ENCODE data around the gene ARHGAP29. TPM values are rescaled to one million over a fixed set of nuclear protein-coding genes. Genes with fewer than 3 reads are reported as not detected.

ARHGAP29 gene
- total RNA-seq, 4 donors from 2014 or later: 1.4 to 30.5 (median 5.6) TPM

- no peaks in the 10 kb centered on the region for H3K9me3 ChIP-seq
- WGBS, 2 donors: 51 to 54% methylated on average over 2 of the region's 2 CpGs
- no peaks in the 10 kb centered on the region for H3K27me3 ChIP-seq
- H3K4me1 ChIP-seq: peaks cover 0 to 15% (median 10%) of the 10 kb centered on the region in 3 donors
- no peak for TF ChIP-seq POLR2A (IDR thresholded peaks at IDR 0.05)
- TF ChIP-seq, protein P1, sequence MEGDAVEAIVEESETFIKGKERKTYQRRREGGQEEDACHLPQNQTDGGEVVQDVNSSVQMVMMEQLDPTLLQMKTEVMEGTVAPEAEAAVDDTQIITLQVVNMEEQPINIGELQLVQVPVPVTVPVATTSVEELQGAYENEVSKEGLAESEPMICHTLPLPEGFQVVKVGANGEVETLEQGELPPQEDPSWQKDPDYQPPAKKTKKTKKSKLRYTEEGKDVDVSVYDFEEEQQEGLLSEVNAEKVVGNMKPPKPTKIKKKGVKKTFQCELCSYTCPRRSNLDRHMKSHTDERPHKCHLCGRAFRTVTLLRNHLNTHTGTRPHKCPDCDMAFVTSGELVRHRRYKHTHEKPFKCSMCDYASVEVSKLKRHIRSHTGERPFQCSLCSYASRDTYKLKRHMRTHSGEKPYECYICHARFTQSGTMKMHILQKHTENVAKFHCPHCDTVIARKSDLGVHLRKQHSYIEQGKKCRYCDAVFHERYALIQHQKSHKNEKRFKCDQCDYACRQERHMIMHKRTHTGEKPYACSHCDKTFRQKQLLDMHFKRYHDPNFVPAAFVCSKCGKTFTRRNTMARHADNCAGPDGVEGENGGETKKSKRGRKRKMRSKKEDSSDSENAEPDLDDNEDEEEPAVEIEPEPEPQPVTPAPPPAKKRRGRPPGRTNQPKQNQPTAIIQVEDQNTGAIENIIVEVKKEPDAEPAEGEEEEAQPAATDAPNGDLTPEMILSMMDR (IDR thresholded peaks at IDR 0.05): no peak
- intact Hi-C loops (cut with DNase I): no loop called here
- H3K27ac ChIP-seq: peak overlapping the region in 1 of 4 donors; percentile 34
- H3K4me3 ChIP-seq: no peak overlapping the region
- no peak for DNase-seq
- H3K36me3 ChIP-seq: no peaks in the 10 kb centered on the region
Measured at GRCh38 chr1:94143173-94143808, 94.1 kb downstream of the ARHGAP29 start.

DNA sequence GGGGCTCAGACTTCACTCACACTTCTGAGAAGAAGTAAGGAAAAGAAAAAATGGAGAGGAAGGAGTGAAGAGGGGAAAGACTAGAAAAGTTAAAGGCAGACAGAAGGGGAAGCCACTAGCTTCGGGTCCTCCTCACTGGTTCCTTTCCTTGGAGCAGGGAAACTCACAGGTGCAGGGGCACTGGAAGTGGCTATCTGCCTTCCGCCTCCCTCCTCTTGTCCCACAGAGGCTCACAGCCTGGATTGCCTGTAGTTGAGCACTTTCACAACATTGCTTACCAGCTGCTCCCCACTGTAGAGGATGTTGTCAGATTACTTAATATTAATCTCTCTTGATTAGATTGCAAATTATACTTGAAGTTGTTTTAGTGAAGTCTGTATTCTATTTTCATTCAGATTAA lies 94.8 kb downstream of the ARHGAP29 start:
- intact Hi-C loops (cut with DNase I): no loop called here
- TF ChIP-seq, protein P1 (IDR thresholded peaks at IDR 0.05): no peak
- no peak for TF ChIP-seq POLR2A (IDR thresholded peaks at IDR 0.05)
- DNase-seq: no peak
- H3K4me1 ChIP-seq: peaks cover 0 to 15% (median 10%) of the 10 kb centered on the region in 3 donors
- no peaks in the 10 kb centered on the region for H3K9me3 ChIP-seq
- no peak overlapping the region for H3K4me3 ChIP-seq
- H3K36me3 ChIP-seq: no peaks in the 10 kb centered on the region
- WGBS, 2 donors: 80 to 82% methylated on average over 2 of the region's 2 CpGs
- H3K27me3 ChIP-seq: no peaks in the 10 kb centered on the region
- H3K27ac ChIP-seq: peak overlapping the region in 1 of 4 donors; percentile 21

GRCh38 chr1:94142022-94142421 lies 95.4 kb downstream of the ARHGAP29 start:
- no peak for TF ChIP-seq POLR2A (IDR thresholded peaks at IDR 0.05)
- TF ChIP-seq, protein P1 (IDR thresholded peaks at IDR 0.05): no peak
- DNase-seq: no peak
- Histone ChIP-seq H3K36me3 (no peaks in the 10 kb centered on the region), H3K4me1 (peaks cover 0 to 15% (median 10%) of the 10 kb centered on the region in 3 donors), H3K27me3 (no peaks in the 10 kb centered on the region), H3K9me3 (no peaks in the 10 kb centered on the region), H3K27ac (peak overlapping the region in 1 of 4 donors; percentile 21), H3K4me3 (no peak overlapping the region)
- 11 to 50% methylated on average over 1 of the region's 1 CpG for WGBS, 2 donors
- intact Hi-C loops (cut with DNase I): no loop called here

DNA sequence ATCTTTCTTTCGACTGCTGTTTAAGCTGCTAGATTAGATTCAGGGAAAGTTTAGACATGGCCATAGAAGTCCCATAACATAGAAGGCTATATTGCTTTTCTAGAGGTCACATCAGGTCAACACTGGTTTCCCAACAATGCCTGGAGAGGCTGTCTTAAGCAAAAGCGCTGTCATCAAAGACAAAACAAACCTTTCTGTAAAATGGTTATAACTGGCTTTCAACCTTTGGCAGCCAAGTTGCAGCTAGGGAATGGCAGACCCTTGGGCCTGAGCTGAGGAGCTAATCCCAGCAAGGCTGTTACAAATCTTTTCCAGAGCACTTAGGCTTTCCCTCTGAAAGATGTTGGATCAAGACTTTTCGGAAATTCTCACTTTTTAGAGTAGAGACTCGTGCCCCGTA lies 105.3 kb downstream of the ARHGAP29 start:
- no peak for TF ChIP-seq POLR2A (IDR thresholded peaks at IDR 0.05)
- TF ChIP-seq, protein P1 (IDR thresholded peaks at IDR 0.05): no peak
- intact Hi-C loops (cut with DNase I): no loop called here

DNA sequence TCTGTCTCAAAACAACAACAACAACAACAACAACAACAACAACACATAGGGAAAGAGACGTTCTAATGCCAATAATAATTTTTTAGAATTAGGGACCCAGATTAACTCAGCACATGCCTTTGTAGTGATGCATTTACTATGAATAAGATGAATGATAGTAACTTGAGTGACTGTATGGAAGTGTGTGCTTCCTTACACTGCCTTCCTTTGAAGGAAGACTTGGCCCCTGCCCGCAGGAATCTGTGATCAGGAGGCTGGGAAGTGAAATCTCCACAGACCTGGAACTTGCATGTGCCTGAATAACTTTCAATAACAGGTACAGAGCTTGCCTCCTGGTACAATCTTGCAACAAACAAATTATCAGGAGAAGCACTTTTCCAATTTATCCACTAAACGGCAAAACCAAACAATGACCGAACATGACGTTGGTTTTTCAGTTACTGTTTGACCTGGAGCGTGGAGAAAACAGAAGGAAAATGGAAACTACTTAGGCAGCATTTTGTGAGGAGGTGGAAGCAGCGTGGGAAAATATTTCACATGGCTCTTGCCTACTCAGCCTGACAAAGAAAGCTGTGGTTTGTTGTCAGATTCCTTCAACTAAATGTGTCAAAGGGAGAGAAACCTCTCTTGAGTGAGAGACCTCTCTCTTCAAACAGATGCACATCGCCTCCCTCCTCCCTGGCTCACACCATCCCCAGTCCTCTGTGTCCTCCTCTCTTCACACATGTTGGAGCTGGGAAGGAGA lies 106.4 kb downstream of the ARHGAP29 start:
- 64 to 69% methylated on average over 8 of the region's 8 CpGs for WGBS, 2 donors
- no peak for DNase-seq
- Histone ChIP-seq H3K27me3 (no peaks in the 10 kb centered on the region), H3K27ac (no peak overlapping the region), H3K9me3 (peaks cover 0 to 10% (median 0%) of the 10 kb centered on the region in 3 donors), H3K4me3 (no peak overlapping the region), H3K4me1 (no peaks in the 10 kb centered on the region), H3K36me3 (no peaks in the 10 kb centered on the region)
- intact Hi-C loops (cut with DNase I): no loop called here
- no peak for TF ChIP-seq POLR2A (IDR thresholded peaks at IDR 0.05)
- TF ChIP-seq, protein P1 (IDR thresholded peaks at IDR 0.05): no peak

More for the DNA sequence above, 105.3 kb downstream of the ARHGAP29 start:
- DNase-seq: no peak
- peaks cover 0 to 10% (median 0%) of the 10 kb centered on the region in 3 donors for H3K9me3 ChIP-seq
- no peaks in the 10 kb centered on the region for H3K4me1 ChIP-seq
- H3K27ac ChIP-seq: no peak overlapping the region
- H3K27me3 ChIP-seq: no peaks in the 10 kb centered on the region
- WGBS, 2 donors: 83 to 86% methylated on average over 5 of the region's 5 CpGs
- H3K36me3 ChIP-seq: no peaks in the 10 kb centered on the region
- no peak overlapping the region for H3K4me3 ChIP-seq
